Stimulated activated CD4-positive, alpha-beta T cell treated with anti-CD3 and anti-CD28 coated beads, Interleukin-15, amount 100 ng/mL, for 24 hours (primary cell): ENCODE data around the gene INPP4A.

Experiments used
- DNase-seq: peaks from one replicate; pipeline ENCODE4 v3.0.0-alpha.2; 2020

Gene INPP4A

GRCh38 chr2:98604547-98604946, 159.9 kb downstream of the INPP4A start:
- no peak for DNase-seq

GRCh38 chr2:98605076-98605475, 160.4 kb downstream of the INPP4A start:
- no peak for DNase-seq

GRCh38 chr2:98606431-98606830, 161.8 kb downstream of the INPP4A start:
- no peak for DNase-seq

DNA sequence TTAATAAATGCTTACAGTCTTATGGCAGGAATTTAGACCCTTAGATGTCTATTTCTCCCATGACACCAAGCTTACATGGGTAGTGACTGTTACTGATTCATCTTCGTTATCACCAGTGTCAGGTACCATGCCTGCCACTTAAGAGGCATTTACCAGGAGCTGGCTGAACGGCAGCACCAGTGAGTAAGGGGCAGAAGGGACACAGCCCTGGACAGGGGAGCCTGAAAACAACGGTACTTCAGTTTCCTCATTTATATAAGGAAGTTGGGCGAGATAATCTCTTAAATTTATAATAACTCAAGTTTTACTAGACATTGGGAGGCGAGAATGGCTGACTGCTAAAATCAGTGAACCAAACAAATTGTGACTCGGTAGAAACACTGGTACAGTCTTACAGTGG, 162.4 kb downstream of the INPP4A start:
- no peak for DNase-seq

DNA sequence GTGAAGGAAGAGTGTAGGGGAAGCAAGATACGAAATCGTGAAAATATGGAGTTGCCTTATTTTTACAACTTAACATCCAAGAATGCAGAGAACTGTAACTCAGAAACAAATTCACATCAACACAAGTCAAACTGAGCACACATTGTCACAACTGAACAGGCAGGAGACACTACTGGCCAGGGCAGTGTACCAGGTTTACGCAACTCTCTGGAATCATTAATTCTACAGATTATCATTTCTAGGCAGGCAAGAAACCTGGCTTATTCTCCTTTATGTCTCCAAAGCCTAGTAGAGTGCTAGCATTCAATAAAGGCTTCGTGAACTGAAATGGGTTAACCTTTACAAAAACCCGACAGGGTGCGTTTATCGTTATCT, 163.1 kb downstream of the INPP4A start:
- no peak for DNase-seq

GRCh38 chr2:98608116-98608961, 163.7 kb downstream of the INPP4A start, which contains the start of the genes COA5 and UNC50:
COA5 (minus strand) TSS chr2:98608512; CDS start chr2:98608405, 107 bp downstream.
UNC50 (plus strand) TSS chr2:98608589; CDS start chr2:98609760, 1,171 bp downstream.
- DNase-seq = peak; percentile 94

DNA sequence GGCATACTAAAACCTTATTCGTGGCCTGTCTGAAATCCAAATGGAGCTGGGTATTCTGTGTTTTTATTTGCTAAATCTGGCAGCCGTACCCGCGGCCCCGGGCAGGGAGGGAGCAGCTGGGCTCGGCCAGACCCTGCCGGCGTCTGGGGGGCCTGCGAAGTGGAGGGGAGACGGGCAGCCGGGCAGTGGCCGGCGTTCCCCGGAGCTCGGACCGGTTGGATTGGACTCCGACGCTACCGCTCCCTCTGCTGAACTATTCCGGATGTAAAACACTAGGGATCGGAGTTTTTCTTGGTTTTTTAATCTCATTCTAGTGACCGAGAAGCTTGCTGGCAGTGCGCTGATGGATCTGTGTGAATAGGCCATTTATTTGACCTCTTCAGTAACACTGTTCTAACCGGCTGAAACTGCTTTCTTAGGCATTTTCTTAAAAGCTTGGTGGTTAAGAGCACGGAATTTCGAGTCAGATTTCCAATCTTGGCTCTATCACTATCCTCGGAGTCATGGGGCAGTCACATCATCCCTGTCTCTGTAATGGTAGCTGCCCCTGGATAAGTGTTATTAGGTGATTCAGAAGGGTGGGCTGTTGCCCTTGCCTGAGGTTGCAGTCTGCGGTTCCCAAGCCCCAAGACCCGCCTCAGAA, 164.4 kb downstream of the INPP4A start:
- DNase-seq = no peak

GRCh38 chr2:98614024-98614739, 169.5 kb downstream of the INPP4A start:
- DNase-seq = no peak

- no peak for DNase-seq
Observed at GRCh38 chr2:98615481-98615880, 170.8 kb downstream of the INPP4A start.

- no peak for DNase-seq
Observed at GRCh38 chr2:98617149-98617548, 172.5 kb downstream of the INPP4A start.

GRCh38 chr2:98623657-98624056, 179.0 kb downstream of the INPP4A start:
- no peak for DNase-seq

GRCh38 chr2:98632351-98632750, 187.7 kb downstream of the INPP4A start:
- no peak for DNase-seq

DNA sequence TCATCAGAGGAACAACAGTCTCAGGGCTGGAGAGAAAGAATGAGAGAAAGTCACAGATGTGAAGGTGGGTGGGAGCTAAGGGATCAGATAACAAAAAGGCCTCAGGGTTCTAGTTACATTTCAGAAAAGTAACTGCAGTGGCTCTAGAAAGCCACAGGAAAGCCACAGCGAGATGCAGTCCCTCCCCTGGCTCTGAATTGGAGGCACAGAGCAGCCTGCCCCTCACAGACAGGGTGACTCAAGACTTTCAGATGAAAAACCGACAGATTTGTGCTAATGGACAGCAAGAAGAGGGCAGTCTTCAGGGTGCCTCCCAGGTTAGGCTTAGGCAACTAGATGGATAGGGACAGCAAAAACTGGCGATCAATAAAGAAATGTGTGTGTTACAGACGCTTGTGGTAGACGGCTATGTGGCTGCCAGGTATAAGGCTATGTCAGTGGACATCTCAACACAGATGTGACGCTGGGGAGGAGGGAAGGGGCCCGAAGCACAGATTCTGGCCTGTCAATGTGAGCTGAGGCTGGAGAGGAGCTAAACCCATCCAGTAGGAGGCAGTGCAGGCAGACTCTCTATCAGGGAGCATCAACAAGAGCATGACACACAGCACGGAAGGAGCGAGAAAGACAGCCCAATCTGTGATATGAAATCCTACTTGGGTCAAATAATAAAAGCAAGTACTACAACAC, 189.9 kb downstream of the INPP4A start:
- DNase-seq = peak; percentile 68

DNA sequence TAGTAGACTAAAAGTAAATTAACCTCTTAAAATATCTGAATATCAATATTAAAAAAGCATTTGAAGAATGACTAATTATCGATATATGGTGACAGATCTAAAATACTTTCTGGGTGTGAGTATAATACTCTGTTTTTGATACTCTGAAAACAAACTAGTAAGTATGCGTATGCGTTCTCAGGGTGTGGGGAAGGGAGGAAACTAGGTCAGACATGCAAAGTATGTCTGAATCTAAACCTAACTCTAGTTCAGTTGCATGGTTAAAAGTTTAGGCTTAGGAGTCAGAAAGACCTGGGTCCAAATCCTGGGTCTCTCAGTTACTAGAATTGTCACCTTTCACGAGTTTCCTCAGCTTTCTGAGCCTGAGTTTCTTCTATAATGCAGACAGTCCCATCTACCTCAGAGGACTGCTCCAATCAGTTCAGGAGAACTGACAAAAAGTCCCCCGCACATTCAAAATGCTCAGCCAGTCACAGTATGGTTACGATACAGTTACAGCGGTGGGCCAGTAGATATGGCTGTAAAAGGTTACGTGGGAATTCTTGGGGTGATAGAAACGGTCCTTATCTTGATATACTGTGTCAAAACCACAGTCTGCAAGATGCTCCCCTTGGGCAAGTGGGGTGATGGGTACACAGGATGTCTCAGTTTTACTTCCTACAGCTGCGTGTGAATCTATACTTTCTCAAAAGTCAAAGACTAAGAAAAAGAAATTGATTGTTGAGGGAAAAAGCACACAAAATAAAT, 192.9 kb downstream of the INPP4A start:
- DNase-seq = peak; percentile 56

DNA sequence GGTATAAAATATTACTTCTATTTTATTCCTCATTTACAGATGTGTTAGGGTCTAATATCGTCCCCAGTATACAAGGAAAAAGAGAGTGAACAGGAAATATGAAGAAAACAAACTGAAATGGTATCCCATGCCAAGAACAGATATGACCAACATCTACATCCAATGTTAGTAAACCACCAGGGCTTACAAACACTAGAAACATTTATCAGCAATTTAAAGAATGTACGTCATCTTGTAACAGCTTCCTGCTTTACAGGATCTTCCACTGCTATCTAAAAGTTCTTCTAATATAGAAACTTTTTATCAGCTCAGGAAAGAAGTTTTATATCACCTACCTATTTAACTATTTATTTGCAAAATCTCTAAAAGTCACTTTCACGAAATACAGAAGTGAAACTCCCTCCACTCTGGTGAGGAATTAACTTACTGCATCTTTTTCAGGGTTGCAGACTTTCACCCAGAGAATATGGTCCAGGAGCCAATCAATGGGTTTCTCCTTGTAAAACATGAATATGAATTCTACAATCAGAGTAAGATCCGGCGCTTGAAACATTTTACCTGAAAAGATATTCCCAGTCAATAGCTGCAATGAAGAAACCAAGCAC, 198.9 kb downstream of the INPP4A start:
- no peak for DNase-seq
